Measurements from ENCODE around the gene ATF3. TPM values are rescaled to one million over a fixed set of nuclear protein-coding genes. Genes with fewer than 3 reads are reported as not detected.
A peak's percentile ranks its signal among the peaks of the same experiment; 100 is the strongest.

ATF3 gene
- polyA plus RNA-seq, 3 donors: 10.4 to 227 (median 13.3) TPM

DNA sequence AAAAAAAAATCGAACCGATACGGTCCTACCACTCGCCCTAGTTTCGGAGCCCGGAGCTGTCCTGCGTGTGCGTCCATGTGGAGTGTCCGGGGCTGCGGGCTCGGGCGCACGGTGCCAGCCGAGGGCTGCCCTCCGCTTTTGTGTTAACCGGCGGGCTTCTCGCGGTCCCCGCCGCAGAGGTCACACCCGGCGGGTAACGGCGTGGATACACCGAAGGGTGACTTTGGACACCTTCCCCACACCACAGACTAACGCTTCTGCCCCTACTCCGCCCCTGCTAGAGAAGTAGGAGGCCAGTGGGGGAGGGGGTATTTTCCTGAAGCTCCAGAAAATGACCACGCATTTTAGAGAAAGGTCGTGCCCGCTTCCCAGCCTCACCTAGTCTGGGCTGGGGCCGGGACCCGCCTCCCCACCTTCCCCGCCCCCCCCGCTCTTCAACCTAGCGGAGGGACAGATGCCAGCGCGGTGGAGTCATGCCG is 609 bp upstream of the ATF3 start:
- peak overlapping the region; percentile 42 to 94 (median 54) for H3K4me3 ChIP-seq (replicated peaks in 1 of 3; ENCODE audit: low read depth in 2 of 3, low read length in 3 of 3)
- no peaks in the 10 kb centered on the region for H3K79me2 ChIP-seq (ENCODE audit: insufficient read depth, low read length)
- DNase-seq: no peak
- peak overlapping the region; percentile 93 for H3K4me2 ChIP-seq (replicated peaks; ENCODE audit: extremely low read depth, low read length, poor library complexity, severe bottlenecking)
- peaks cover 29 to 38% of the 10 kb centered on the region in 2 donors for H3K4me1 ChIP-seq (ENCODE audit: control insufficient read depth in 1 of 2, insufficient read depth in 2 of 2, low read length in 2 of 2)
- H3K9ac ChIP-seq (ENCODE audit: insufficient read depth, low read length, poor library complexity, severe bottlenecking): peak overlapping the region; percentile 77
- Mint-ChIP-seq H3K4me1 (peaks cover 46% of the 10 kb centered on the region), H3K9me3 (peaks cover 0 to 31% (median 10%) of the 10 kb centered on the region in 7 donors), H3K27ac (peak overlapping the region; percentile 74 to 98 (median 95)), H3K27me3 (ENCODE audit: low read depth in 3 of 3) (peaks cover 73 to 88% (median 88%) of the 10 kb centered on the region in 3 donors), H3K4me3 (peak overlapping the region; percentile 95 to 97), H3K36me3 (peaks cover 17 to 29% of the 10 kb centered on the region in 2 donors)
- intact Hi-C loops (cut with micrococcal nuclease): loop anchor here (1.0 to 5.0 kb wide), 4 partner anchors 50 to 123 kb away; no protein-coding TSS in a partner anchor
- WGBS (ENCODE audit: insufficient coverage): 0% methylated on average over 26 of the region's 39 CpGs
- H4K20me1 ChIP-seq (ENCODE audit: insufficient read depth, low read length): peaks cover 36% of the 10 kb centered on the region
- TF ChIP-seq, protein P1, sequence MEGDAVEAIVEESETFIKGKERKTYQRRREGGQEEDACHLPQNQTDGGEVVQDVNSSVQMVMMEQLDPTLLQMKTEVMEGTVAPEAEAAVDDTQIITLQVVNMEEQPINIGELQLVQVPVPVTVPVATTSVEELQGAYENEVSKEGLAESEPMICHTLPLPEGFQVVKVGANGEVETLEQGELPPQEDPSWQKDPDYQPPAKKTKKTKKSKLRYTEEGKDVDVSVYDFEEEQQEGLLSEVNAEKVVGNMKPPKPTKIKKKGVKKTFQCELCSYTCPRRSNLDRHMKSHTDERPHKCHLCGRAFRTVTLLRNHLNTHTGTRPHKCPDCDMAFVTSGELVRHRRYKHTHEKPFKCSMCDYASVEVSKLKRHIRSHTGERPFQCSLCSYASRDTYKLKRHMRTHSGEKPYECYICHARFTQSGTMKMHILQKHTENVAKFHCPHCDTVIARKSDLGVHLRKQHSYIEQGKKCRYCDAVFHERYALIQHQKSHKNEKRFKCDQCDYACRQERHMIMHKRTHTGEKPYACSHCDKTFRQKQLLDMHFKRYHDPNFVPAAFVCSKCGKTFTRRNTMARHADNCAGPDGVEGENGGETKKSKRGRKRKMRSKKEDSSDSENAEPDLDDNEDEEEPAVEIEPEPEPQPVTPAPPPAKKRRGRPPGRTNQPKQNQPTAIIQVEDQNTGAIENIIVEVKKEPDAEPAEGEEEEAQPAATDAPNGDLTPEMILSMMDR (IDR thresholded peaks at IDR 0.05): no peak
- peak overlapping the region; percentile 76 to 84 for H3K27ac ChIP-seq (ENCODE audit: low read depth in 1 of 2, low read length in 2 of 2)
- H3K36me3 ChIP-seq (replicated peaks in 1 of 2; ENCODE audit: control insufficient read depth in 1 of 2, insufficient read depth in 2 of 2, low read length in 2 of 2): no peaks in the 10 kb centered on the region
- peaks cover 0 to 13% of the 10 kb centered on the region in 2 donors for H3K9me3 ChIP-seq (replicated peaks in 1 of 2; ENCODE audit: control insufficient read depth in 1 of 2, insufficient read depth in 1 of 2, low read length in 2 of 2)
- no peak overlapping the region for H2AFZ ChIP-seq (ENCODE audit: insufficient read depth, low read depth, low read length, poor library complexity, severe bottlenecking)
- peaks cover 55 to 82% of the 10 kb centered on the region in 2 donors for H3K27me3 ChIP-seq (ENCODE audit: control insufficient read depth in 2 of 2, insufficient read depth in 2 of 2, low read length in 2 of 2)

DNA sequence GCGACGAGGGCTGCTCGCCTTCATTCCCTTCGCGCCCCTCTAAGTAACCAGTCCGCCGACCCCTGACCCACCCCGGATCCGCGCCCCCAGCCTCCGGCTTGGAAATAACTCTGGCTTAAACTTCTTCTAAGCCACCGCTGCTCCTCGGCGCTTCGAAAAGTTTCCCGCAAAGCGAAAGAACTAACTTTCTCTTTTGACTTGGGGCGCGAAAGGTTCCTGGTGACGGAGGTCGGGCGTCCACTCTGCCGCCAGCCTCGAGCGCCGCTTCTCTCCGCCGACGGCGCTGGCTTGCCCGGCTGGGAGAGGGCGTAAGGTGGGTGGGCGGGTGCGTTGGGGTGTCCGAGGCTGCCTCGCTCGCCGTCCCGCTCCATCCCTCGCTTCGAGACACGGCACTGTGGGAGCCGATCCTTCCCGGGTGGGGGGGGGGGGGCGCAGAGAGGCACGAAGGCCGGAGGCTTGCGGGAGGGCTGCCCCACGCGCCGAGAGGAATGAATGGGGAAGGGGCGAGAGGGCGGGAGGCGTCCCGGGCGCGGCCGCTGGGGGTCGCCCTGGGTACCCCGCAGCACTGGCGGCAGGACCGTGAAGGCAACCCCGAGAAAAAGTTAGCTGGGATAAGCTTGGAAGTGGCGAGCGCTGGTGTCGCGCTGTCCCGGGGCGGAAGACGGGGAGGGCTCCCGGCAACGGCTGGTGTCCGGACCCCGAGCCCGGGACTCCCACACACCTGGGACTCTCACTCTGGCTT is 569 bp downstream of the ATF3 start:
- H3K36me3 ChIP-seq (replicated peaks in 1 of 2; ENCODE audit: control insufficient read depth in 1 of 2, insufficient read depth in 2 of 2, low read length in 2 of 2): no peaks in the 10 kb centered on the region
- WGBS (ENCODE audit: insufficient coverage): 0% methylated on average over 59 of the region's 75 CpGs
- TF ChIP-seq, protein P1 (IDR thresholded peaks at IDR 0.05): peak; percentile 50
- peaks cover 44 to 70% of the 10 kb centered on the region in 2 donors for H3K27me3 ChIP-seq (ENCODE audit: control insufficient read depth in 2 of 2, insufficient read depth in 2 of 2, low read length in 2 of 2)
- Mint-ChIP-seq H3K36me3 (peaks cover 17 to 29% of the 10 kb centered on the region in 2 donors), H3K9me3 (peaks cover 0 to 29% (median 10%) of the 10 kb centered on the region in 7 donors), H3K4me1 (peaks cover 53% of the 10 kb centered on the region), H3K4me3 (peak overlapping the region; percentile 95 to 97), H3K27ac (peak overlapping the region; percentile 90 to 98 (median 95)), H3K27me3 (ENCODE audit: low read depth in 3 of 3) (peaks cover 65 to 76% (median 76%) of the 10 kb centered on the region in 3 donors)
- H2AFZ ChIP-seq (ENCODE audit: insufficient read depth, low read depth, low read length, poor library complexity, severe bottlenecking): no peak overlapping the region
- peak overlapping the region; percentile 93 for H3K4me2 ChIP-seq (replicated peaks; ENCODE audit: extremely low read depth, low read length, poor library complexity, severe bottlenecking)
- intact Hi-C loops (cut with micrococcal nuclease): loop anchor here (1.0 to 5.0 kb wide), 4 partner anchors 51 to 124 kb away; no protein-coding TSS in a partner anchor
- no peaks in the 10 kb centered on the region for H3K79me2 ChIP-seq (ENCODE audit: insufficient read depth, low read length)
- H3K4me1 ChIP-seq (ENCODE audit: control insufficient read depth in 1 of 2, insufficient read depth in 2 of 2, low read length in 2 of 2): peaks cover 32 to 43% of the 10 kb centered on the region in 2 donors
- peak; percentile 46 to 67 (median 56) for DNase-seq
- H4K20me1 ChIP-seq (ENCODE audit: insufficient read depth, low read length): peaks cover 41% of the 10 kb centered on the region
- peak overlapping the region; percentile 92 for H3K9ac ChIP-seq (ENCODE audit: insufficient read depth, low read length, poor library complexity, severe bottlenecking)
- peak overlapping the region; percentile 84 to 91 for H3K27ac ChIP-seq (ENCODE audit: low read depth in 1 of 2, low read length in 2 of 2)
- peak overlapping the region; percentile 70 to 94 (median 83) for H3K4me3 ChIP-seq (replicated peaks in 1 of 3; ENCODE audit: low read depth in 2 of 3, low read length in 3 of 3)
- H3K9me3 ChIP-seq (replicated peaks in 1 of 2; ENCODE audit: control insufficient read depth in 1 of 2, insufficient read depth in 1 of 2, low read length in 2 of 2): peaks cover 0 to 13% of the 10 kb centered on the region in 2 donors
